Measurements from ENCODE around the gene CHGA. TPM values are rescaled to one million over a fixed set of nuclear protein-coding genes. Genes with fewer than 3 reads are reported as not detected.

CHGA gene
- total and polyA plus RNA-seq, 10 of the 15 experiments (the other 5 are each of a cell fraction or from before 2014, with no cell fraction given): 0.11 to 0.23 TPM; not detected in 8

GRCh38 chr14:92948647-92949046 is 25.7 kb downstream of the CHGA start (continued):
- TF ChIP-seq REST (IDR thresholded peaks at IDR 0.05; ENCODE audit: low read depth, low read length): no peak
- TF ChIP-seq SMC3 (IDR thresholded peaks at IDR 0.05; ENCODE audit: borderline replicate concordance, low read length): no peak
- no peak for TF ChIP-seq USF1 (IDR thresholded peaks at IDR 0.05; ENCODE audit: borderline replicate concordance, extremely low read length, insufficient read depth, low read depth, low read length)
- TF ChIP-seq ESRRA (IDR thresholded peaks at IDR 0.05; ENCODE audit: low read length): no peak
- TF ChIP-seq GABPA (IDR thresholded peaks at IDR 0.05; ENCODE audit: low read depth): no peak
- no peak for TF ChIP-seq NBN (IDR thresholded peaks at IDR 0.05)
- no peak for TF ChIP-seq USF2 (IDR thresholded peaks at IDR 0.05; ENCODE audit: borderline replicate concordance, low read depth, low read length)
- TF ChIP-seq HDAC6 (IDR thresholded peaks at IDR 0.05; ENCODE audit: unreplicated experiment): no peak

All from GM12878 (cell line).